ENCODE data around the gene LIN37.

The LIN37 gene

GRCh38 chr19:35732540-35733179 is 15.7 kb upstream of the LIN37 start (continued):
- TF ChIP-seq TSHZ2 (CRISPR knock-in tag; IDR thresholded peaks at IDR 0.05), result no peak
- TF ChIP-seq CSRNP3 (CRISPR knock-in tag; IDR thresholded peaks at IDR 0.05), result no peak

- TF ChIP-seq, protein P1, sequence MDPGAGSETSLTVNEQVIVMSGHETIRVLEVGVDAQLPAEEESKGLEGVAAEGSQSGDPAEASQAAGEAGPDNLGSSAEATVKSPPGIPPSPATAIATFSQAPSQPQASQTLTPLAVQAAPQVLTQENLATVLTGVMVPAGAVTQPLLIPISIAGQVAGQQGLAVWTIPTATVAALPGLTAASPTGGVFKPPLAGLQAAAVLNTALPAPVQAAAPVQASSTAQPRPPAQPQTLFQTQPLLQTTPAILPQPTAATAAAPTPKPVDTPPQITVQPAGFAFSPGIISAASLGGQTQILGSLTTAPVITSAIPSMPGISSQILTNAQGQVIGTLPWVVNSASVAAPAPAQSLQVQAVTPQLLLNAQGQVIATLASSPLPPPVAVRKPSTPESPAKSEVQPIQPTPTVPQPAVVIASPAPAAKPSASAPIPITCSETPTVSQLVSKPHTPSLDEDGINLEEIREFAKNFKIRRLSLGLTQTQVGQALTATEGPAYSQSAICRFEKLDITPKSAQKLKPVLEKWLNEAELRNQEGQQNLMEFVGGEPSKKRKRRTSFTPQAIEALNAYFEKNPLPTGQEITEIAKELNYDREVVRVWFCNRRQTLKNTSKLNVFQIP (CRISPR knock-in tag; IDR thresholded peaks at IDR 0.05; ENCODE audit: borderline replicate concordance, low read depth), result no peak
- TF ChIP-seq ZNF70 (CRISPR knock-in tag; IDR thresholded peaks at IDR 0.05), result no peak
- TF ChIP-seq ARNTL (CRISPR knock-in tag; IDR thresholded peaks at IDR 0.05; ENCODE audit: borderline replicate concordance, low read depth), result no peak
- no peak for TF ChIP-seq TOX (CRISPR knock-in tag; IDR thresholded peaks at IDR 0.05; ENCODE audit: borderline replicate concordance)
- TF ChIP-seq ESRRG (CRISPR knock-in tag; IDR thresholded peaks at IDR 0.05), result no peak
- TF ChIP-seq SNAI2 (CRISPR knock-in tag; IDR thresholded peaks at IDR 0.05), result no peak
- no peak for TF ChIP-seq ZNF8 (CRISPR knock-in tag; IDR thresholded peaks at IDR 0.05)
- no peak for TF ChIP-seq TSHZ2 (CRISPR knock-in tag; IDR thresholded peaks at IDR 0.05)
- no peak for ATAC-seq
These were observed 14.9 kb upstream of the LIN37 start for GRCh38 chr19:35733180-35734125.

DNA sequence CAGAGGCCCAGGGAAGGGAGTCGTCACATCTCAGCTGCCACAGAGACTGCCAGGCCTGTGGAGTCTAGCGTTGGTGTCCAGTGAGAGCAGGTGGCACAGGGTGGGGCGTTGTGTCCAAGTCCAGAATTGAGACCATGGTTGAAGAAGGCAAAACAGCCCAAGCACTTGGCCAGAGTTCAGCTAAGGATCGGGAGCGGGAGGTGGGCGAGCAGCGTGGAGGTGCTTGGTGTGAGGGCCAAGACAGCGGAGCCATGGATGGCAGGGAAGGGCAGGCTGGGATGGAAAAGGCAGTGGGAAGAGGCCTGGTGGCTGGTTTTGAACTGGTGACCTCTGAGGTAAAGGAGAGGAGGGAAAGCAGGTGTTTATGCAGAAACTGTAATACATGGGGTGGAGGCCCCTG is 14.1 kb upstream of the LIN37 start:
- ATAC-seq, result no peak
- TF ChIP-seq ZNF70 (CRISPR knock-in tag; IDR thresholded peaks at IDR 0.05), result no peak

GRCh38 chr19:35734889-35735288 is 13.5 kb upstream of the LIN37 start:
- no peak for ATAC-seq
- TF ChIP-seq ARNTL (CRISPR knock-in tag; IDR thresholded peaks at IDR 0.05; ENCODE audit: borderline replicate concordance, low read depth), result no peak
- TF ChIP-seq TCF4 (CRISPR knock-in tag; IDR thresholded peaks at IDR 0.05; ENCODE audit: borderline replicate concordance), result no peak
- TF ChIP-seq, protein P2, sequence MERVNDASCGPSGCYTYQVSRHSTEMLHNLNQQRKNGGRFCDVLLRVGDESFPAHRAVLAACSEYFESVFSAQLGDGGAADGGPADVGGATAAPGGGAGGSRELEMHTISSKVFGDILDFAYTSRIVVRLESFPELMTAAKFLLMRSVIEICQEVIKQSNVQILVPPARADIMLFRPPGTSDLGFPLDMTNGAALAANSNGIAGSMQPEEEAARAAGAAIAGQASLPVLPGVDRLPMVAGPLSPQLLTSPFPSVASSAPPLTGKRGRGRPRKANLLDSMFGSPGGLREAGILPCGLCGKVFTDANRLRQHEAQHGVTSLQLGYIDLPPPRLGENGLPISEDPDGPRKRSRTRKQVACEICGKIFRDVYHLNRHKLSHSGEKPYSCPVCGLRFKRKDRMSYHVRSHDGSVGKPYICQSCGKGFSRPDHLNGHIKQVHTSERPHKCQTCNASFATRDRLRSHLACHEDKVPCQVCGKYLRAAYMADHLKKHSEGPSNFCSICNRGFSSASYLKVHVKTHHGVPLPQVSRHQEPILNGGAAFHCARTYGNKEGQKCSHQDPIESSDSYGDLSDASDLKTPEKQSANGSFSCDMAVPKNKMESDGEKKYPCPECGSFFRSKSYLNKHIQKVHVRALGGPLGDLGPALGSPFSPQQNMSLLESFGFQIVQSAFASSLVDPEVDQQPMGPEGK (CRISPR knock-in tag; IDR thresholded peaks at IDR 0.05; ENCODE audit: borderline replicate concordance), result no peak
- no peak for TF ChIP-seq ZNF8 (CRISPR knock-in tag; IDR thresholded peaks at IDR 0.05)
- TF ChIP-seq, protein P1 (CRISPR knock-in tag; IDR thresholded peaks at IDR 0.05; ENCODE audit: borderline replicate concordance, low read depth), result no peak
